Motor neuron (in vitro differentiated cells): Measurements from ENCODE around the gene BCR. TPM values are rescaled to one million over a fixed set of nuclear protein-coding genes. Genes with fewer than 3 reads are reported as not detected.

ENCODE experiments used
- ATAC-seq, 8 experiments: fragments of 200-7000 bp; cut with Tn5 transposase; replicated peaks in 6 of 8; 2 replicates each; pipeline ENCODE4 v1.8.0; 2021; ENCODE audit warnings: mild to moderate bottlenecking in 8 of 8, moderate library complexity in 8 of 8
- H3K27ac ChIP-seq, 2 donors: fragments of 250-450 bp; sonication (Bioruptor Pico); 2 replicates each; pipeline ENCODE4 v1.9.0; 2021; ENCODE audit warnings: antibody characterized with exemption in 2 of 2, mild to moderate bottlenecking in 2 of 2, moderate library complexity in 1 of 2
- H3K4me1 ChIP-seq, 2 donors: fragments of 250-450 bp; sonication (Bioruptor Pico); replicated peaks in 1 of 2; 2 replicates each; pipeline ENCODE4 v1.6.1; 2021; ENCODE audit warnings: antibody characterized with exemption in 2 of 2, mild to moderate bottlenecking in 2 of 2, moderate library complexity in 1 of 2
- H3K4me3 ChIP-seq, 5 donors: fragments of 250-450 bp; sonication (Bioruptor Pico); 2 replicates each; pipeline ENCODE4 v1.9.0; 2021; ENCODE audit warnings: antibody characterized with exemption in 5 of 5, mild to moderate bottlenecking in 5 of 5, moderate library complexity in 4 of 5
- WGBS, 10 experiments: fragments of 450-650 bp; shearing (Covaris generic); methylation state at CpG; one replicate each; pipeline ENCODE4 v1.0.0; 2022; 5-methylcytosine and 5-hydroxymethylcytosine counted together
- in situ Hi-C, 9 experiments: fragments of 400-800 bp; cut with MboI; loops; one replicate each; pipeline ENCODE4 v1.15.0; 2021; ENCODE audit warnings: low sequenced_read_pairs in 9 of 9, low pct_unique_long_range_greater_than_20kb in 2 of 9; ENCODE audit not compliant: unreplicated experiment in 9 of 9
- total RNA-seq, 8 experiments: library from RNA; unstranded; fragments of 300-600 nt; gene quantifications; 2 replicates each; pipeline versions ENCODE4 v1.2.3 to v1.2.4, GENCODE V29; 2022

Gene BCR
- total RNA-seq, 8 experiments from 2014 or later, result 20.7 to 41.5 (median 28.6) TPM

DNA sequence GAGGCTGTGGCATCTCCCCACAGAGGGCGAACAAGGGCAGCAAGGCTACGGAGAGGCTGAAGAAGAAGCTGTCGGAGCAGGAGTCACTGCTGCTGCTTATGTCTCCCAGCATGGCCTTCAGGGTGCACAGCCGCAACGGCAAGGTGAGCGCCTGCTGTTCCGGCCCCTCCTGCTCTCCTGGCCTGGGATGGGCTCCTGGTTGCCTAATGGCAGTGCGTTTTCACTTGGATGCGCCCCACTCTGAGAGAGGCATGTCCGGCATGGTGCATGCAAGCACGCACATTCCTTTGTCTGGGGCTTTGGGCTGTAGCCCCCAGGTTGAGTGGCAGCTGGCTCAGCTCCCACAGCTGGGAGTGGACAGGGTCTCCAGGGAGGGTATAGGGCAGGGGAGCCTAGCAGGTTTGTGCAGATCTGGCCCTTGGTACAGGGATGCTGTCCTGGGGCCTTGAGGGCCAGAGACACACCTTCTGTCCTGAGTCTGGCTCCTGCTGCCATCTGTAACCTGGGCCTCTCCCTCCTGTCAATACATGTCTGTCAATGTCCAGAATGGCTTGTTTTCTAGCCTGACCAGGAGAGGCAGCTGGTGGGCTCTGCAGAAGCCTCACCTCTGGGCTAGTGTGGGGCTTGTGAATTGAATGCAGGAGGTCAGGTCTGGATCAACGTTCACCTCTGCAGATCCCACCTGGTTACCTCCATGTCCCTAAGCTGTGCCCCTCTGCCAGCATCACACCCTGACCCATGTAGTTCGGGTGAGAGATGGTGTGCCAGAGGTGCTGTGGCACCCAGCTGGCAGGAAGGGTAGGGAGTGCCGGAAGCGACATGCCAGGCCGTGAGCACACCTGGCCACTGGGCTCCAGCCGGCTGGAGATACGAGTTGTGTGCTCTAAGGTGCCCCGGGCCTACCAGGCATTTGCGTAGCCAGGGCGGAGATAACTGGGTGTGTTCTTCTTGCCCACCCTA, 107.1 kb downstream of the BCR start:
- no peak for ATAC-seq
- Histone ChIP-seq H3K4me3 (no peak overlapping the region), H3K4me1 (peaks cover 0 to 2% of the 10 kb centered on the region in 2 donors), H3K27ac (peak overlapping the region; percentile 14 to 20)
- 81 to 100% (median 100%) methylated on average over 1 to 5 of the region's 21 CpGs; no CpG with 5 or more reads in 5 of the 10 experiments for WGBS, 10 experiments
- in situ Hi-C loops, result loop anchor here in 8 of 9 experiments (10.0 to 25.0 kb wide), 3 partner anchors 100 to 325 kb away; partner anchors contain the start of gene BCR (in 3 of the 8)

DNA sequence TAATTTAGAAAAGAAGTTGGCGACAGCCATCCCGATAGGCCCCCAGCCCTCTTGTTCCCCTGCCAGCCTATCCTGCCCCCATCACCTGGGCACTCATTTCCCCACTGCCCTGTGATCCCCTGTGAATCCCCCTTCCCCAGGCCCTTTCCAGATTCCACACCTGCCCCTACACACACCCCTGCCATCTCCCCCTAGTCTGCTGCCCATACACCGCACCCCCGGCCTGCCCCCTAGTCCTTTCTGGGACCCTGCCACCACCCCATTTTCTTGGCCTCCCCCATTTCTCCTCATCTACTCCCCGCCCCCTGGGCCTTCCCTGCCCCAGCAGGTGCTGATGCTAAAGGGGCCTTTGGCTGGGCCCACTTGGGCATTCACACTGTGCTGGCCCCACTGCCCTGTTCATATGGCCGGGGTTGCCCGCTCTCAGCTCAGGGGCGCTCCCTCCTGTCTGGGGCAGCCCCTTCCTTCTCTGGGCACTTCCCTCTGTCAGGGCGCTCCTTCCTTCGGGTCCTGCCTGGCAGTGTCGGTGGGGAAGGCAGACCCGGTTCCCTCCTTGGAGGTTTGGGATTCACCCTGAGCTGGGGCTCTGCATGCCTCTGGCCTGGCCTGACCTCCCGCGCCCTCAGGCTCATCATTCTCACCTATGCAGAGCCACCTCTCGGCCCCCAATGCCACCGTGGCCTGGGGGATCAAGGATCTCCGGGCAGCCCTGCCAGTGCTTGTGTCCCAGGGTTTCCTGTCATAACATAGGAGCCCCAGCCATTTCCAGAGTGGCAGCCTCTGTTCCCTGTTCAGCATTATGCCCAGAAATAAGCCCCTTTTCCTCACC, 108.2 kb downstream of the BCR start:
- no peak overlapping the region for H3K4me3 ChIP-seq
- ATAC-seq, result no peak
- 84 to 100% (median 90%) methylated on average over 1 to 3 of the region's 17 CpGs; no CpG with 5 or more reads in 7 of the 10 experiments for WGBS, 10 experiments
- in situ Hi-C loops, result loop anchor here in 8 of 9 experiments (10.0 to 25.0 kb wide), 3 partner anchors 101 to 326 kb away; partner anchors contain the start of gene BCR (in 3 of the 8)
- peak overlapping the region in 1 of 2 donors; percentile 69 for H3K27ac ChIP-seq
- H3K4me1 ChIP-seq, result peaks cover 2% of the 10 kb centered on the region in 2 donors

DNA sequence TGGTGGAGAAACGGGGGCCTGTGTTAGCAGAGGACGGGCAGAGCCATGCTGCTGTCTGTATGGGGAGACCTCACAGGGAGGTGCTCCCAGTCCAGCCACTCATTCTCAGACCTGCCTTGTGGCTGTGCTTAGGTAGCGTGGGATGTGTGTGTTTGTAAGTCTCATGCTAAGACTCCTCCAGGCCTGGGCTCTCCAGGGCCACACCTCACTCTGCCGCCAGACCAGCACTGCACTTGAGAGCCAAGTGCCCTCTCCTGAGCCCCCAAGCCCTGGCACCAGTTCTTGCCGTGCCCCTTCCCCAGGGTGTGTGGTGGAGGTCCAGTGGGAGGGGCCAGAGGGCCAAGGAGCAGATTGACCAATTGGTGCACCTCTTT, 108.8 kb downstream of the BCR start:
- in situ Hi-C loops, result loop anchor here in 8 of 9 experiments (10.0 to 25.0 kb wide), 3 partner anchors 102 to 327 kb away; partner anchors contain the start of gene BCR (in 3 of the 8)
- no peak for ATAC-seq

DNA sequence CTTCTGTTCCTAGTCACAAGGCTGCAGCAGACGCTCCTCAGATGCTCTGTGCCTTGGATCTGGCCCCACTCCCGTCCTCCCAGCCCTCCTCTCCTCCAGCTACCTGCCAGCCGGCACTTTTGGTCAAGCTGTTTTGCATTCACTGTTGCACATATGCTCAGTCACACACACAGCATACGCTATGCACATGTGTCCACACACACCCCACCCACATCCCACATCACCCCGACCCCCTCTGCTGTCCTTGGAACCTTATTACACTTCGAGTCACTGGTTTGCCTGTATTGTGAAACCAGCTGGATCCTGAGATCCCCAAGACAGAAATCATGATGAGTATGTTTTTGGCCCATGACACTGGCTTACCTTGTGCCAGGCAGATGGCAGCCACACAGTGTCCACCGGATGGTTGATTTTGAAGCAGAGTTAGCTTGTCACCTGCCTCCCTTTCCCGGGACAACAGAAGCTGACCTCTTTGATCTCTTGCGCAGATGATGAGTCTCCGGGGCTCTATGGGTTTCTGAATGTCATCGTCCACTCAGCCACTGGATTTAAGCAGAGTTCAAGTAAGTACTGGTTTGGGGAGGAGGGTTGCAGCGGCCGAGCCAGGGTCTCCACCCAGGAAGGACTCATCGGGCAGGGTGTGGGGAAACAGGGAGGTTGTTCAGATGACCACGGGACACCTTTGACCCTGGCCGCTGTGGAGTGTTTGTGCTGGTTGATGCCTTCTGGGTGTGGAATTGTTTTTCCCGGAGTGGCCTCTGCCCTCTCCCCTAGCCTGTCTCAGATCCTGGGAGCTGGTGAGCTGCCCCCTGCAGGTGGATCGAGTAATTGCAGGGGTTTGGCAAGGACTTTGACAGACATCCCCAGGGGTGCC, 109.8 kb downstream of the BCR start:
- H3K4me3 ChIP-seq, result no peak overlapping the region
- in situ Hi-C loops, result loop anchor here in 8 of 9 experiments (10.0 to 25.0 kb wide), 3 partner anchors 103 to 328 kb away; partner anchors contain the start of gene BCR (in 3 of the 8)
- ATAC-seq, result peak; percentile 22 to 95 (median 59)
- H3K27ac ChIP-seq, result peak overlapping the region; percentile 44 to 69
- H3K4me1 ChIP-seq, result peaks cover 2% of the 10 kb centered on the region in 2 donors
- WGBS, 10 experiments, result 0 to 92% (median 67%) methylated on average over 1 to 10 of the region's 18 CpGs; no CpG with 5 or more reads in 3 of the 10 experiments

More for the DNA sequence above, 108.8 kb downstream of the BCR start:
- WGBS, 10 experiments, result 93 to 95% methylated on average over 3 to 4 of the region's 5 CpGs; no CpG with 5 or more reads in 8 of the 10 experiments
- H3K4me3 ChIP-seq, result no peak overlapping the region
- peaks cover 2% of the 10 kb centered on the region in 2 donors for H3K4me1 ChIP-seq
- H3K27ac ChIP-seq, result peak overlapping the region; percentile 44 to 69

DNA sequence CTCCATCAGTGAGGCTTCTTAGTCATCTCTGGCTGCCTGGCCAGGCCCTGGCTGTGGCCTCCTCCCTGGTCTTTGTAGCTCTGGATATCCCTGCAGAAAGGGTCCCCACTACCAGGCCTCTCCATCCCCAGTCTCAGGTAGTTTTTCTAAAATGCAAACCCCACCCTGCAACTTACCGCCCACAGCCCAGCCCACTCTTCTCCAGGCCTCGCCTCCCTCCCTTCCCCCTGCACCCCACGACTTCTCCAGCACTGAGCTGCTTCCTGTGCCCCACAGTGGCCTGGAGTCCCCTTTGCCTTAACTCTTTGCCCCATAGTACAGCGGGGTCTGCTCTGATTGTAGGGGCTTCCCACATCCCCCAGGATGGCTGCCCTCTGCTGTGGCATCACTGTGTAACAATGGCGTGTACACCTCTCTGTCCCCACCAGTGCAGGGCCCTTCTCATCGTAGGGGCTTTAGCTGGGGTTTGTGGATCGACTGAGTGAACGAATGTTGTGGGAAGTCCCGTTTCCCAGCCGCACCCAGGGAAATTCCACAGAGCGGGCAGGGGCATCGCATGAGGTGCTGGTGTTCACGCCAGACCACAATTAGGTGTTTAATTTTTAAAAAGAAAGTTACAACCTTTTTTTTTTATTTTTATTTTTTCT, 111.6 kb downstream of the BCR start:
- in situ Hi-C loops, result loop anchor here in 6 of 9 experiments (25.0 kb wide), 2 partner anchors 105 to 330 kb away; partner anchors contain the start of gene BCR (in 3 of the 6)
- Histone ChIP-seq H3K4me1 (peaks cover 2% of the 10 kb centered on the region in 2 donors), H3K27ac (no peak overlapping the region), H3K4me3 (no peak overlapping the region)
- ATAC-seq, result no peak
- 90 to 100% (median 99%) methylated on average over 1 to 8 of the region's 13 CpGs for WGBS, 10 experiments

DNA sequence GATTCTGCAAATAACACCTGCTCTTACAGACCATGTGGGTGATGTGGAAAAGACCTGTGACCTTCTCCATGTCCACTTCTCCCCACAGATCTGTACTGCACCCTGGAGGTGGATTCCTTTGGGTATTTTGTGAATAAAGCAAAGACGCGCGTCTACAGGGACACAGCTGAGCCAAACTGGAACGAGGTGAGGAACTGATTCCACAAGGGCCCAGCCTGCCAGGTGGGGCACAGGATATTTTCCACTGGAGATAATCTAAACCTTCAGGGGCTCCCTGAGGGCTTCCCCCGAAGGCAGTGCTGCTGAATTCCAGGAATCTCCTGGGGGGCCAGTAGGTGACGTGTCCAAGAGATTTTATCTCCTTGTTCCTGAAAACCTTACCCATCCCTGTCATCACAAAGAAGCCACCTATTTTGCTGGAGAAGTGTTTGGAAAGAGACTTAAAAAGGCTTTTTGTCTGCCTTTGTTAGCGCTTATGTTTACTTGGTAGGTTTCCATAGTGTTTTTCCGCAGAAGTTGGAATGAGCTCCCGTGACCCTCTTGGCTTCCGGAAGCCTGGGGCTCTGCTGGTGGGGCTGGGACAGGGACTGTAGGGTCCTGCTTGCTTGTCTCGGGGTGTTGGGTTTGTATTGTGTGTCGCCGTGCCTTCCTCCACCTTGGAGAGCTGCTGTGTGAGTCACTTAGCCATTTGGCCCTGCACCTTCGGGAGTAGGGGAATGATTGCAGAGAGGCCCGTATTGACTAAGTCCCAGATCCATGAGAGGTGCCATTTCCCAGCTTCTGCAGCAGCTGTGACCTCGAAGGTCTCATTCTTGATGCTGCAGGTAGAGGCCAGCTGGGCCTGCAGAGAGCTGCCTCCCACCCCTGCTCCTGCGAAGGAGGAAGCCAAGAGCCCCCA, 112.4 kb downstream of the BCR start:
- Histone ChIP-seq H3K4me1 (peaks cover 2% of the 10 kb centered on the region in 2 donors), H3K27ac (peak overlapping the region in 1 of 2 donors; percentile 55), H3K4me3 (no peak overlapping the region)
- WGBS, 10 experiments, result 67 to 100% (median 99%) methylated on average over 1 to 7 of the region's 17 CpGs; no CpG with 5 or more reads in 2 of the 10 experiments
- in situ Hi-C loops, result loop anchor here in 6 of 9 experiments (25.0 kb wide), 2 partner anchors 105 to 330 kb away; partner anchors contain the start of gene BCR (in 3 of the 6)
- ATAC-seq, result peak in 3 of 8 experiments; percentile 38 to 83 (median 72)

DNA sequence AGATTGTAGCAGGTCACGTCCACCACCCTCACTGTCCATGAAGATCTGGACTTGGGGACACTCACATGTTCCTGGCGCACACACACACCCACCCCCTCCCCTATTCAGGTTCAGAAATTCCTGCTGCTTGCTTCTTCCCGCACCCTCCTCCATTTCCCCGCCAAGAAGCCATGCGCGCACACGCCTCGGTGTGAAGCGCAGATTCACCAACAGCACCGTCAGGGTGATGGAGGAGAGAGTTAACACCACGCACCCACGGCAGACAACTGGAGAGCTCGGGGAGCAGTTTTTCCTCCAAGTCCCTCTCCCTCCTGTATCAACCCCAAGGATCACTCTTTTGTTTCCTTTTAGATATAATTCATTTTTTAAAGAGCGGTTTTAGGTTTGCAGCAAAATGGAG, 113.4 kb downstream of the BCR start:
- ATAC-seq, result no peak
- H3K27ac ChIP-seq, result no peak overlapping the region
- in situ Hi-C loops, result loop anchor here in 6 of 9 experiments (25.0 kb wide), 2 partner anchors 106 to 331 kb away; partner anchors contain the start of gene BCR (in 3 of the 6)
- 80 to 100% (median 80%) methylated on average over 1 of the region's 14 CpGs; no CpG with 5 or more reads in 7 of the 10 experiments for WGBS, 10 experiments
- H3K4me1 ChIP-seq, result peaks cover 2% of the 10 kb centered on the region in 2 donors
- no peak overlapping the region for H3K4me3 ChIP-seq

DNA sequence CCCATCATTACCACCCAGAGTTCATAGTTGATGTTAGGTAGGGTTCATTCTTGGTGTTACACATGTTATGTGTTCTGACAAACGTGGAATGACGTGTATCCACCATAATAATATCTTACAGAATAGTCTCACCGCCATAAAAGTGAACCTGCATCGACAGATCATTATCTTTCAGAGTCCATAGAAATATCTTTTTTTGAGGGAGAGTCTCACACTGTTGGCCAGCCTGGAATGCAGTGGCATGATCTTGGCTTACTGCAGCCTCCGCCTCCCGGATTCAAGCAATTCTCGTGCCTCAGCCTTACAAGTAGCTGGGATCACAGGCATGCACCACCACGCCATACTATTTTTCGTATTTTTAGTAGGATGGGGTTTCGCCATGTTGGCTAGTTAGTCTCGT, 113.9 kb downstream of the BCR start:
- 90 to 100% (median 97%) methylated on average over 1 to 10 of the region's 11 CpGs; no CpG with 5 or more reads in 1 of the 10 experiments for WGBS, 10 experiments
- in situ Hi-C loops, result loop anchor here in 6 of 9 experiments (25.0 kb wide), 2 partner anchors 107 to 332 kb away; partner anchors contain the start of gene BCR (in 3 of the 6)
- Histone ChIP-seq H3K27ac (no peak overlapping the region), H3K4me3 (no peak overlapping the region), H3K4me1 (peaks cover 2% of the 10 kb centered on the region in 2 donors)
- no peak for ATAC-seq

DNA sequence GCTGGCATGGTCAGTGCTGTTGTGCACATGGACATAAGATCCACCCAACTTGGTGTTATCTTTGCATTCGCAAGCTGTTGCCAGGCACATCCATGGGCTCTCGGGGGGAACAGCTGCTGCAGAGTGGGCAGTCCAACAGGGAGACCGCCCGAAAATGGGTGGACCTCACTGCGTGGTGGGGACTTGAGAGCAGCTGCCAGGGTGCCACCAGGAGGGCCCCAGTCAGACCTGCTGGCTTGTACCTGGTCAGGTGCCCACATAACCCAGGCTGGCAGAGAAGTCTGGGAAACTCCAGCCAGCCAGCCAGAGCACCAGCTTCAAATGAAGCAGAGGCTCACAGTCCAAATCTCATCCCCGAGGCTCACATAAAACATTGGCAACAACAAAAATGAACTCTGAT, 120.2 kb downstream of the BCR start:
- 80 to 100% methylated on average over 1 of the region's 6 CpGs; no CpG with 5 or more reads in 8 of the 10 experiments for WGBS, 10 experiments
- Histone ChIP-seq H3K4me3 (no peak overlapping the region), H3K27ac (no peak overlapping the region), H3K4me1 (peaks cover 0 to 2% of the 10 kb centered on the region in 2 donors)
- in situ Hi-C loops, result loop anchor here in 1 of 9 experiments (25.0 kb wide), 1 partner anchor 237 kb away; no protein-coding TSS in a partner anchor
- ATAC-seq, result no peak

DNA sequence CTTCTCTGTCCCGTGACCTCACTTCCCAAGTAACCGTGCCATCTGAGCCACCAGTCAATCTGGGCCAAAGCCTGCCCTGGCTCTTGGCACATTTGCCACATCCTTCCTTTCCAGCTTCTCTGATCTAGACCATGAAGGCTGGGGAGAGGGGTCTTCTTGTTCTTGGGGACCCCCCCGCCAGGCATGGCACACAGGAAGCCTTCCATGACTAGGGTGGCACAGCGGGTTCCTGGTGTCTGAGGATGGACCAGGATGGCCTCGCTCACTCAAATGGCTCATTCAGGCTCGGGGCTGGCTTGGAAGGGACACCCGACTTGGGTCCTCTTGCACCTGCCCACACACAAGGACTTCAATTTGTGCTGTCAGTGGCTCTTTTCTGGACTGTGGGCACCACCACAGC, 121.3 kb downstream of the BCR start:
- 93 to 100% (median 95%) methylated on average over 2 to 4 of the region's 7 CpGs; no CpG with 5 or more reads in 7 of the 10 experiments for WGBS, 10 experiments
- in situ Hi-C loops, result loop anchor here in 1 of 9 experiments (25.0 kb wide), 1 partner anchor 236 kb away; no protein-coding TSS in a partner anchor
- Histone ChIP-seq H3K4me3 (no peak overlapping the region), H3K27ac (no peak overlapping the region), H3K4me1 (peaks cover 0 to 9% of the 10 kb centered on the region in 2 donors)
- no peak for ATAC-seq
